ENCODE data around the gene HM13.
"Not testable (repeated sequence)": the region's sequence is repeated elsewhere in the genome, so short reads cannot be mapped to it uniquely, and the experiment has no call there.

The HM13 gene

GRCh38 chr20:31572042-31572700 is 57.9 kb downstream of the HM13 start:
- Histone ChIP-seq H2AFZ (ENCODE audit: low read length) (peak overlapping the region; percentile 93), H3K4me1 (ENCODE audit: insufficient read depth, low read length, poor library complexity, severe bottlenecking) (peaks cover 13% of the 10 kb centered on the region), H3F3A (ENCODE audit: low read depth) (0 out of 2 replicates have a peak, but pooled peaks cover 3% of the 10 kb centered on the region)

GRCh38 chr20:31572701-31573554 is 58.7 kb downstream of the HM13 start:
- peak overlapping the region; percentile 76 for H3K9ac ChIP-seq (ENCODE audit: low read depth, low read length, poor library complexity, severe bottlenecking)
- no peaks in the 10 kb centered on the region for H3K9me2 ChIP-seq (replicated peaks; ENCODE audit: low read depth, low read length)
- no peaks in the 10 kb centered on the region for H3K9me3 ChIP-seq (ENCODE audit: insufficient read depth, low read depth, low read length)
- peak overlapping the region; percentile 93 for H2AFZ ChIP-seq (ENCODE audit: low read length)
- peaks cover 19% of the 10 kb centered on the region; the same call in 1 of the 2 replicates for H3K36me3 ChIP-seq (ENCODE audit: insufficient read depth, low read length)
- peak overlapping the region; percentile 80 for H3K4me3 ChIP-seq (ENCODE audit: low read length, poor library complexity, severe bottlenecking)
- H3F3A ChIP-seq (ENCODE audit: low read depth): 0 out of 2 replicates have a peak, but pooled peaks cover 3% of the 10 kb centered on the region
- no peaks in the 10 kb centered on the region for H4K20me1 ChIP-seq (ENCODE audit: insufficient read depth, low read length, poor library complexity, severe bottlenecking)
- no peaks in the 10 kb centered on the region for H3K27me3 ChIP-seq (ENCODE audit: insufficient read depth, low read length, poor library complexity, severe bottlenecking)
- no peak for TF ChIP-seq CTCF (conservative IDR thresholded peaks at IDR 0.05; ENCODE audit: low read length)
- TF ChIP-seq EZH2phosphoT487 (IDR thresholded peaks at IDR 0.05; ENCODE audit: borderline replicate concordance): no peak
- H3K79me2 ChIP-seq (ENCODE audit: insufficient read depth, low read length): no peaks in the 10 kb centered on the region
- H3K4me2 ChIP-seq (ENCODE audit: low read depth, low read length, poor library complexity, severe bottlenecking): peak overlapping the region; percentile 83
- H3K4me1 ChIP-seq (ENCODE audit: insufficient read depth, low read length, poor library complexity, severe bottlenecking): peaks cover 13% of the 10 kb centered on the region

More at GRCh38 chr20:31572042-31572700, 57.9 kb downstream of the HM13 start:
- H3K9me2 ChIP-seq (replicated peaks; ENCODE audit: low read depth, low read length): no peaks in the 10 kb centered on the region
- H3K4me2 ChIP-seq (ENCODE audit: low read depth, low read length, poor library complexity, severe bottlenecking): peak overlapping the region; percentile 83
- TF ChIP-seq CTCF (conservative IDR thresholded peaks at IDR 0.05; ENCODE audit: low read length) (no peak), EZH2phosphoT487 (IDR thresholded peaks at IDR 0.05; ENCODE audit: borderline replicate concordance) (no peak)
- H3K9me3 ChIP-seq (ENCODE audit: insufficient read depth, low read depth, low read length): no peaks in the 10 kb centered on the region
- H3K36me3 ChIP-seq (ENCODE audit: insufficient read depth, low read length): peaks cover 25% of the 10 kb centered on the region; the same call in 1 of the 2 replicates
- no peaks in the 10 kb centered on the region for H3K27me3 ChIP-seq (ENCODE audit: insufficient read depth, low read length, poor library complexity, severe bottlenecking)
- no peaks in the 10 kb centered on the region for H4K20me1 ChIP-seq (ENCODE audit: insufficient read depth, low read length, poor library complexity, severe bottlenecking)
- H3K4me3 ChIP-seq (ENCODE audit: low read length, poor library complexity, severe bottlenecking): peak overlapping the region; percentile 80
- peak overlapping the region; percentile 76 for H3K9ac ChIP-seq (ENCODE audit: low read depth, low read length, poor library complexity, severe bottlenecking)
- H3K79me2 ChIP-seq (ENCODE audit: insufficient read depth, low read length): no peaks in the 10 kb centered on the region

DNA sequence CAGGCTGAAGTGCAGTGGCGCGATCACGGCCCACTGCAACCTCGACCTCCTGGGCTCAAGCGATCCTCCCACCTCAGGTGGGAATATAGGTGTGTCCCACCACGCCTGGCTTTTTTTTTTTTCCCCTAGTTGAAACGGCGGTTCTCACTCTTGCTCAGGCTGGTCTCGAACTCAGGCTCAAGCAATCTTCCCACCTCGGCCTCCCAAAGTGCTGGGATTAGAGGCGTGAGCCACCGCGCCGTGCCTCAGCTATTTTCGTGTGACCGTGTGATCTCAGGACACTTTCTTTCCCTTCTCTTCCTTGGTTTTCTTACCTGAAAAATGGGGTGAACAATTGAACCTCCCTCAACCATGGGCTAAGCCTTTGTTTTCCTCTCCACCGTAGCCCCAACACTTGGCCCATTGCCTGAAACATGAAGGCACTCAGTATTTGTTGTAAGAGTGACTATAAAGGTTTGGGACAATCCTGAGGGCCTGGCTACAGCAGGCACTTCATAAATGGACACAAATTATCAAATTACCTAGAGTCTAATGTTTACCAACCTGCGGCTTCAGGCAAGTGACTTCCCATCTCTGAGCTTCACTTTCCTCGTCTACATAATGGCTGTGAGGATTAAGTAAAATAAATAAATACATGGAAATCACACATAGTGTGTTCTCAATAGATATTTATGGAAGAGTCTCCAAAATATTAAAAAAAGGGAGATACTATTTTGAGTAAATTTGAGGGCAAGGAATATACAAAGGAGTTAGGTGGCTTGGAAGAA is 59.5 kb downstream of the HM13 start:
- no peaks in the 10 kb centered on the region for H4K20me1 ChIP-seq (ENCODE audit: insufficient read depth, low read length, poor library complexity, severe bottlenecking)
- H3K27me3 ChIP-seq (ENCODE audit: insufficient read depth, low read length, poor library complexity, severe bottlenecking): no peaks in the 10 kb centered on the region
- H3K4me1 ChIP-seq (ENCODE audit: insufficient read depth, low read length, poor library complexity, severe bottlenecking): peaks cover 13% of the 10 kb centered on the region
- H3F3A ChIP-seq (ENCODE audit: low read depth): 0 out of 2 replicates have a peak, but pooled peaks cover 3% of the 10 kb centered on the region
- no peaks in the 10 kb centered on the region for H3K9me2 ChIP-seq (replicated peaks; ENCODE audit: low read depth, low read length)
- peak overlapping the region; percentile 80 for H3K4me3 ChIP-seq (ENCODE audit: low read length, poor library complexity, severe bottlenecking)
- TF ChIP-seq CTCF (conservative IDR thresholded peaks at IDR 0.05; ENCODE audit: low read length): no peak
- TF ChIP-seq EZH2phosphoT487 (IDR thresholded peaks at IDR 0.05; ENCODE audit: borderline replicate concordance): no peak
- H3K9ac ChIP-seq (ENCODE audit: low read depth, low read length, poor library complexity, severe bottlenecking): peak overlapping the region; percentile 76
- no peaks in the 10 kb centered on the region for H3K79me2 ChIP-seq (ENCODE audit: insufficient read depth, low read length)
- peak overlapping the region; percentile 93 for H2AFZ ChIP-seq (ENCODE audit: low read length)
- peak overlapping the region; percentile 83 for H3K4me2 ChIP-seq (ENCODE audit: low read depth, low read length, poor library complexity, severe bottlenecking)
- H3K36me3 ChIP-seq (ENCODE audit: insufficient read depth, low read length): peaks cover 13% of the 10 kb centered on the region; the same call in 1 of the 2 replicates
- H3K9me3 ChIP-seq (ENCODE audit: insufficient read depth, low read depth, low read length): no peaks in the 10 kb centered on the region

DNA sequence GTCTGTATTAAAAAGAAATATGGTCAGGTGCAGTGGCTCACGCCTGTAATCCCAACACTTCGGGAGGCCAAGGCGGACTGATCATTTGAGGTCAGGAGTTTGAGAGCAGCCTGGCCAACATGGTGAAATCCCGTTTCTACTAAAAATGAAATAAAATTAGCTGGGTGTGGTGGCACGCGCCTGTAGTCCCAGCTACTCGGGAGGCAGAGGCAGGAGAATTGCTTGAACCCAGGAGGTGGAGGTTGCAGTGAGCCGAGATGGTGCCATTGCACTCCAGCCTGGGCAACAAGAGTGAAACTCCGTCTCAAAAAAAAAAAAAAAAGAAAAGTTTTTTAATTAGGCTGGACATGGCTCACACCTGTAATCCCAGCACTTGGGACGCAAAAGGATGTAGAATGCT is 60.7 kb downstream of the HM13 start:
- H2AFZ ChIP-seq (ENCODE audit: low read length); H4K20me1 ChIP-seq (ENCODE audit: insufficient read depth, low read length, poor library complexity, severe bottlenecking); H3F3A ChIP-seq (ENCODE audit: low read depth); H3K79me2 ChIP-seq (ENCODE audit: insufficient read depth, low read length); H3K9ac ChIP-seq (ENCODE audit: low read depth, low read length, poor library complexity, severe bottlenecking); H3K9me3 ChIP-seq (ENCODE audit: insufficient read depth, low read depth, low read length); H3K4me3 ChIP-seq (ENCODE audit: low read length, poor library complexity, severe bottlenecking); H3K9me2 ChIP-seq (replicated peaks; ENCODE audit: low read depth, low read length); H3K36me3 ChIP-seq (ENCODE audit: insufficient read depth, low read length); H3K27me3 ChIP-seq (ENCODE audit: insufficient read depth, low read length, poor library complexity, severe bottlenecking); H3K4me2 ChIP-seq (ENCODE audit: low read depth, low read length, poor library complexity, severe bottlenecking): not testable (repeated sequence)
- peaks cover 13% of the 10 kb centered on the region for H3K4me1 ChIP-seq (ENCODE audit: insufficient read depth, low read length, poor library complexity, severe bottlenecking)

Data from Loucy (cell line).